GM12878 (cell line): ENCODE results near the gene ADORA2B. TPM values are rescaled to one million over a fixed set of nuclear protein-coding genes. Genes with fewer than 3 reads are reported as not detected.

Experiments
- ATAC-seq: fragments of 200-7000 bp; cut with Tn5 transposase; 3 replicates; pipeline ENCODE4 v1.9.1; 2020; ENCODE audit warnings: mild to moderate bottlenecking, moderate library complexity
- BruUV-seq: library from RNA; stranded (reverse); fragments of 400-500 nt; replicated peaks from 2 replicates; lab custom pipeline; 2021; lab: Mats Ljungman, UMichigan
- CTCF ChIA-PET: fragments of 300-600 bp; sonication (Branson Sonifier 250); formaldehyde crosslinking; extraction: SDS; loops from one replicate; lab custom pipeline; 2021; ENCODE audit warnings: inconsistent platforms; lab: Yijun Ruan, JAX
- POLR2A ChIA-PET: fragments of 350-600 bp; formaldehyde crosslinking; extraction: SDS; loops from one replicate; lab custom pipeline; 2021; ENCODE audit warnings: inconsistent platforms; lab: Charles Lee
- RAD21 ChIA-PET: fragments of 300-600 bp; sonication (Branson Sonifier 250); formaldehyde crosslinking; loops from one replicate; lab custom pipeline; 2023; ENCODE audit warnings: antibody characterized with exemption; ENCODE audit not compliant: unreplicated experiment; lab: Charles Lee
- SMC1A ChIA-PET: fragments of 300-600 bp; sonication (Branson Sonifier 250); formaldehyde crosslinking; loops from one replicate; lab custom pipeline; 2023; ENCODE audit not compliant: unreplicated experiment, uncharacterized antibody; lab: Charles Lee
- DNase-seq: peaks from one replicate; pipeline ENCODE4 v3.0.0-alpha.2; 2011; ENCODE audit warnings: low read depth, low spot score
- FAIRE-seq: peaks from 3 replicates; lab custom pipeline; 2011; peaks lifted over from hg19 to GRCh38; lab: Jason Lieb, UNC
- H2AFZ ChIP-seq: 2 replicates; pipeline ENCODE4 v1.6.0; 2011; ENCODE audit warnings: low read depth, low read length, control low read depth; ENCODE audit not compliant: control insufficient read depth
- H3K27ac ChIP-seq: 2 replicates; pipeline ENCODE4 v1.5.1; 2011; ENCODE audit warnings: control low read depth; ENCODE audit not compliant: control insufficient read depth, insufficient read depth
- H3K27me3 ChIP-seq, 2 experiments: replicated peaks in 1 of 2; 2 replicates each; pipeline versions ENCODE4 v1.6.0 to v1.6.1; 2011; ENCODE audit warnings: low read length in 1 of 2; ENCODE audit not compliant: control insufficient read depth in 2 of 2, insufficient read depth in 2 of 2
- H3K36me3 ChIP-seq, 2 experiments: 2 replicates each; pipeline ENCODE4 v1.5.1; 2011; ENCODE audit warnings: low read length in 1 of 2; ENCODE audit not compliant: control insufficient read depth in 2 of 2, insufficient read depth in 2 of 2
- H3K4me1 ChIP-seq: 2 replicates; pipeline ENCODE4 v1.6.1; 2011; ENCODE audit warnings: mild to moderate bottlenecking, low read length, moderate library complexity, mixed read lengths; ENCODE audit not compliant: control insufficient read depth, insufficient read depth
- H3K4me2 ChIP-seq: 2 replicates; pipeline ENCODE4 v1.6.0; 2011; ENCODE audit warnings: control low read depth; ENCODE audit not compliant: control insufficient read depth, insufficient read depth
- H3K4me3 ChIP-seq: fragments of 200-600 bp; sonication (generic); 2 replicates; pipeline ENCODE4 v1.5.1; 2016
- H3K79me2 ChIP-seq: 2 replicates; pipeline ENCODE4 v1.6.0; 2011; ENCODE audit warnings: low read length; ENCODE audit not compliant: control insufficient read depth, insufficient read depth
- H3K9ac ChIP-seq: 2 replicates; pipeline ENCODE4 v1.8.0; 2011; ENCODE audit warnings: low read length, control low read depth, mixed read lengths; ENCODE audit not compliant: control insufficient read depth, insufficient read depth
- H3K9me3 ChIP-seq: replicated peaks from 3 replicates; pipeline ENCODE4 v1.5.1; 2011; ENCODE audit warnings: mild to moderate bottlenecking, low read length; ENCODE audit not compliant: control insufficient read depth, insufficient read depth
- H4K20me1 ChIP-seq: 2 replicates; pipeline ENCODE4 v1.6.0; 2011; ENCODE audit not compliant: control insufficient read depth, insufficient read depth
- BCL11A ChIP-seq: IDR thresholded peaks from 2 replicates; pipeline ENCODE4 v1.6.1; 2011; ENCODE audit warnings: low read depth, low read length
- BHLHE40 ChIP-seq, 2 experiments: fragments of 450-650 bp in 1 of 2; IDR thresholded peaks; 2 replicates each; pipeline ENCODE4 v1.6.1; 2011 to 2017; ENCODE audit warnings: low read depth in 2 of 2, borderline replicate concordance in 1 of 2, improper control_type of control experiment in 1 of 2, low read length in 1 of 2, mild to moderate bottlenecking in 1 of 2
- EED ChIP-seq: sonication (generic); IDR thresholded peaks from 2 replicates; pipeline ENCODE4 v1.6.1; 2016; ENCODE audit warnings: antibody characterized with exemption, low read depth
- IRF4 ChIP-seq: IDR thresholded peaks from 2 replicates; pipeline ENCODE4 v1.6.1; 2011; ENCODE audit warnings: low read depth, low read length
- KLF5 ChIP-seq: fragments of 450-650 bp; IDR thresholded peaks from 2 replicates; pipeline ENCODE4 v1.6.1; 2014; ENCODE audit warnings: mild to moderate bottlenecking; ENCODE audit not compliant: partially characterized antibody
- LARP7 ChIP-seq: fragments of 450-650 bp; IDR thresholded peaks from 2 replicates; pipeline ENCODE4 v1.6.1; 2017; ENCODE audit warnings: mild to moderate bottlenecking
- MTA2 ChIP-seq: fragments of 450-650 bp; IDR thresholded peaks from 2 replicates; pipeline ENCODE4 v1.6.1; 2016; ENCODE audit warnings: low read depth, mild to moderate bottlenecking, moderate library complexity
- NFYA ChIP-seq: IDR thresholded peaks from 2 replicates; pipeline ENCODE4 v1.6.1; 2011; ENCODE audit warnings: low read depth, mild to moderate bottlenecking, low read length, improper control_type of control experiment, borderline replicate concordance
- SMAD5 ChIP-seq: IDR thresholded peaks from 2 replicates; pipeline ENCODE4 v1.6.1; 2016; ENCODE audit warnings: antibody characterized with exemption, low read depth
- SPI1 ChIP-seq: IDR thresholded peaks from 2 replicates; pipeline ENCODE4 v1.6.1; 2011; ENCODE audit warnings: low read depth, mild to moderate bottlenecking, low read length, moderate library complexity, borderline replicate concordance; ENCODE audit not compliant: insufficient read depth
- TCF3 ChIP-seq: IDR thresholded peaks from 2 replicates; pipeline ENCODE4 v1.6.1; 2012; ENCODE audit warnings: low read depth, mild to moderate bottlenecking, low read length, borderline replicate concordance; ENCODE audit not compliant: insufficient read depth
- ZBED1 ChIP-seq: IDR thresholded peaks from 2 replicates; pipeline ENCODE4 v1.6.1; 2016; ENCODE audit warnings: borderline replicate concordance
- ZNF217 ChIP-seq: fragments of 450-650 bp; IDR thresholded peaks from 2 replicates; pipeline ENCODE4 v1.6.1; 2017; ENCODE audit warnings: antibody characterized with exemption, mild to moderate bottlenecking
- ZNF24 ChIP-seq: fragments of 450-650 bp; IDR thresholded peaks from 2 replicates; pipeline ENCODE4 v1.6.1; 2017; ENCODE audit warnings: antibody characterized with exemption, mild to moderate bottlenecking
- ZNF274 ChIP-seq: IDR thresholded peaks from one replicate; pipeline ENCODE4 v1.8.0; 2011; ENCODE audit not compliant: insufficient read length, insufficient read depth
- WGBS: methylation state at CpG from one replicate; pipeline ENCODE4 v1.1.6; 2016; ENCODE audit warnings: low lambda C conversion rate; ENCODE audit not compliant: insufficient replicate concordance, insufficient coverage; ENCODE audit errors: missing lambda C conversion rate; 5-methylcytosine and 5-hydroxymethylcytosine counted together
- in situ Hi-C: fragments of 300-500 bp; cut with MboI; formaldehyde crosslinking; loops from 9 replicates; pipeline ENCODE4 v1.14.3; 2018; ENCODE audit warnings: mixed read lengths
- intact Hi-C: fragments of 100-400 bp; cut with micrococcal nuclease; formaldehyde crosslinking; loops from one replicate; pipeline ENCODE4 v1.14.2; 2022; ENCODE audit not compliant: unreplicated experiment
- polyA plus RNA-seq, 11 experiments: library from polyadenylated mRNA; depleted of rRNA in 4 of 11; unstranded in 6 of 11; stranded (reverse) in 5 of 11; fragments of >200 nt; fragmentation: Nextera tagmentation in 4 of 11; fragmentation: Illumina TruSeq in 1 of 11; extraction: Ambion mirVana in 4 of 11; extraction: Trizol in 1 of 11; gene quantifications; 1 replicate in 1 of 11; 2 replicates in 10 of 11; pipeline versions ENCODE4 v1.2.1 to v1.2.3, GENCODE V29; 2011 to 2016; ENCODE audit warnings: inconsistent platforms in 2 of 11, missing spikeins in 2 of 11, low read depth in 1 of 11
- total RNA-seq, 4 experiments: library from RNA; depleted of rRNA in 3 of 4; stranded (reverse); fragments of >200 nt in 3 of 4; fragmentation: Illumina TruSeq in 1 of 4; extraction: Trizol in 1 of 4; gene quantifications; 2 replicates each; pipeline versions ENCODE4 v1.2.1 to v1.2.3, GENCODE V29; 2013 to 2021
- TF ChIP-seq, protein P1 (sequence below): fragments of 450-650 bp; IDR thresholded peaks from 2 replicates; pipeline ENCODE4 v1.6.1; 2017; ENCODE audit warnings: mild to moderate bottlenecking, low read depth, inconsistent platforms; ENCODE audit not compliant: poor library complexity, severe bottlenecking
- TF ChIP-seq, protein P2 (sequence below): fragments of 150-350 bp; IDR thresholded peaks from 2 replicates; pipeline ENCODE4 v1.6.1; 2016; ENCODE audit warnings: low read depth, low read length
- TF ChIP-seq, protein P3 (sequence below): fragments of 450-650 bp; IDR thresholded peaks from 2 replicates; pipeline ENCODE4 v1.6.1; 2018; ENCODE audit warnings: mild to moderate bottlenecking, low read depth, moderate library complexity; ENCODE audit not compliant: partially characterized antibody

Gene ADORA2B
- total and polyA plus RNA-seq, 10 of the 15 experiments (the other 5 are each of a cell fraction or from before 2014, with no cell fraction given), result 0.05 to 0.42 (median 0.17) TPM

- ChIA-PET SMC1A (interaction anchor here (1.3 kb wide), 1 partner anchor 12 kb away, joined by 3 read pairs; no protein-coding TSS in a partner anchor), CTCF (no interaction called here), POLR2A (no interaction called here), RAD21 (interaction anchor here (0.9 to 1.0 kb wide), 2 partner anchors 11 to 25 kb away, joined by 3 read pairs; no protein-coding TSS in a partner anchor)
- in situ Hi-C loops (no loop called here), intact Hi-C loops (no loop called here)
- Histone ChIP-seq H4K20me1 (no peaks in the 10 kb centered on the region), H3K4me1 (no peaks in the 10 kb centered on the region), H3K9me3 (no peaks in the 10 kb centered on the region), H3K27ac (no peak overlapping the region), H3K4me3 (no peak overlapping the region), H3K36me3 (no peaks in the 10 kb centered on the region), H2AFZ (no peak overlapping the region), H3K9ac (no peak overlapping the region), H3K4me2 (no peak overlapping the region), H3K79me2 (no peaks in the 10 kb centered on the region), H3K27me3 (peaks cover 0 to 9% of the 10 kb centered on the region in 2 experiments; a peak in 2 of 4 replicates)
- DNase-seq (no peak), FAIRE-seq (no peak), ATAC-seq (no peak)
- 97% methylated on average over 2 of the region's 2 CpGs for WGBS
- BruUV-seq, result no TSS peak
- no peak for TF ChIP-seq ZNF274
- TF ChIP-seq ZBED1, result no peak
- TF ChIP-seq TCF3, result no peak
- TF ChIP-seq, protein P1, sequence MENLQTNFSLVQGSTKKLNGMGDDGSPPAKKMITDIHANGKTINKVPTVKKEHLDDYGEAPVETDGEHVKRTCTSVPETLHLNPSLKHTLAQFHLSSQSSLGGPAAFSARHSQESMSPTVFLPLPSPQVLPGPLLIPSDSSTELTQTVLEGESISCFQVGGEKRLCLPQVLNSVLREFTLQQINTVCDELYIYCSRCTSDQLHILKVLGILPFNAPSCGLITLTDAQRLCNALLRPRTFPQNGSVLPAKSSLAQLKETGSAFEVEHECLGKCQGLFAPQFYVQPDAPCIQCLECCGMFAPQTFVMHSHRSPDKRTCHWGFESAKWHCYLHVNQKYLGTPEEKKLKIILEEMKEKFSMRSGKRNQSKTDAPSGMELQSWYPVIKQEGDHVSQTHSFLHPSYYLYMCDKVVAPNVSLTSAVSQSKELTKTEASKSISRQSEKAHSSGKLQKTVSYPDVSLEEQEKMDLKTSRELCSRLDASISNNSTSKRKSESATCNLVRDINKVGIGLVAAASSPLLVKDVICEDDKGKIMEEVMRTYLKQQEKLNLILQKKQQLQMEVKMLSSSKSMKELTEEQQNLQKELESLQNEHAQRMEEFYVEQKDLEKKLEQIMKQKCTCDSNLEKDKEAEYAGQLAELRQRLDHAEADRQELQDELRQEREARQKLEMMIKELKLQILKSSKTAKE, result no peak
- no peak for TF ChIP-seq BCL11A
- no peak for TF ChIP-seq SMAD5
- TF ChIP-seq LARP7, result no peak
- TF ChIP-seq IRF4, result no peak
- no peak for TF ChIP-seq BHLHE40 (IDR thresholded peaks at IDR 0.05; ENCODE audit: borderline replicate concordance in 1 of 2, low read depth in 2 of 2, low read length in 1 of 2)
- TF ChIP-seq SPI1, result no peak
- TF ChIP-seq ZNF217, result no peak
- TF ChIP-seq, protein P2, sequence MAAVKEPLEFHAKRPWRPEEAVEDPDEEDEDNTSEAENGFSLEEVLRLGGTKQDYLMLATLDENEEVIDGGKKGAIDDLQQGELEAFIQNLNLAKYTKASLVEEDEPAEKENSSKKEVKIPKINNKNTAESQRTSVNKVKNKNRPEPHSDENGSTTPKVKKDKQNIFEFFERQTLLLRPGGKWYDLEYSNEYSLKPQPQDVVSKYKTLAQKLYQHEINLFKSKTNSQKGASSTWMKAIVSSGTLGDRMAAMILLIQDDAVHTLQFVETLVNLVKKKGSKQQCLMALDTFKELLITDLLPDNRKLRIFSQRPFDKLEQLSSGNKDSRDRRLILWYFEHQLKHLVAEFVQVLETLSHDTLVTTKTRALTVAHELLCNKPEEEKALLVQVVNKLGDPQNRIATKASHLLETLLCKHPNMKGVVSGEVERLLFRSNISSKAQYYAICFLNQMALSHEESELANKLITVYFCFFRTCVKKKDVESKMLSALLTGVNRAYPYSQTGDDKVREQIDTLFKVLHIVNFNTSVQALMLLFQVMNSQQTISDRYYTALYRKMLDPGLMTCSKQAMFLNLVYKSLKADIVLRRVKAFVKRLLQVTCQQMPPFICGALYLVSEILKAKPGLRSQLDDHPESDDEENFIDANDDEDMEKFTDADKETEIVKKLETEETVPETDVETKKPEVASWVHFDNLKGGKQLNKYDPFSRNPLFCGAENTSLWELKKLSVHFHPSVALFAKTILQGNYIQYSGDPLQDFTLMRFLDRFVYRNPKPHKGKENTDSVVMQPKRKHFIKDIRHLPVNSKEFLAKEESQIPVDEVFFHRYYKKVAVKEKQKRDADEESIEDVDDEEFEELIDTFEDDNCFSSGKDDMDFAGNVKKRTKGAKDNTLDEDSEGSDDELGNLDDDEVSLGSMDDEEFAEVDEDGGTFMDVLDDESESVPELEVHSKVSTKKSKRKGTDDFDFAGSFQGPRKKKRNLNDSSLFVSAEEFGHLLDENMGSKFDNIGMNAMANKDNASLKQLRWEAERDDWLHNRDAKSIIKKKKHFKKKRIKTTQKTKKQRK, result no peak
- TF ChIP-seq NFYA, result no peak
- no peak for TF ChIP-seq ZNF24
- no peak for TF ChIP-seq MTA2
- TF ChIP-seq EED, result no peak
- no peak for TF ChIP-seq KLF5
- TF ChIP-seq, protein P3, sequence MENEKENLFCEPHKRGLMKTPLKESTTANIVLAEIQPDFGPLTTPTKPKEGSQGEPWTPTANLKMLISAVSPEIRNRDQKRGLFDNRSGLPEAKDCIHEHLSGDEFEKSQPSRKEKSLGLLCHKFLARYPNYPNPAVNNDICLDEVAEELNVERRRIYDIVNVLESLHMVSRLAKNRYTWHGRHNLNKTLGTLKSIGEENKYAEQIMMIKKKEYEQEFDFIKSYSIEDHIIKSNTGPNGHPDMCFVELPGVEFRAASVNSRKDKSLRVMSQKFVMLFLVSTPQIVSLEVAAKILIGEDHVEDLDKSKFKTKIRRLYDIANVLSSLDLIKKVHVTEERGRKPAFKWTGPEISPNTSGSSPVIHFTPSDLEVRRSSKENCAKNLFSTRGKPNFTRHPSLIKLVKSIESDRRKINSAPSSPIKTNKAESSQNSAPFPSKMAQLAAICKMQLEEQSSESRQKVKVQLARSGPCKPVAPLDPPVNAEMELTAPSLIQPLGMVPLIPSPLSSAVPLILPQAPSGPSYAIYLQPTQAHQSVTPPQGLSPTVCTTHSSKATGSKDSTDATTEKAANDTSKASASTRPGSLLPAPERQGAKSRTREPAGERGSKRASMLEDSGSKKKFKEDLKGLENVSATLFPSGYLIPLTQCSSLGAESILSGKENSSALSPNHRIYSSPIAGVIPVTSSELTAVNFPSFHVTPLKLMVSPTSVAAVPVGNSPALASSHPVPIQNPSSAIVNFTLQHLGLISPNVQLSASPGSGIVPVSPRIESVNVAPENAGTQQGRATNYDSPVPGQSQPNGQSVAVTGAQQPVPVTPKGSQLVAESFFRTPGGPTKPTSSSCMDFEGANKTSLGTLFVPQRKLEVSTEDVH, result no peak
These were observed 25.6 kb downstream of the ADORA2B start for GRCh38 chr17:15970500-15970899.
